Hematopoietic multipotent progenitor cell (in vitro differentiated cells): ENCODE data around the gene HAP1. TPM values are rescaled to one million over a fixed set of nuclear protein-coding genes. Genes with fewer than 3 reads are reported as not detected.
A peak's percentile ranks its signal among the peaks of the same experiment; 100 is the strongest.

Experiments
- DNase-seq, 3 donors: peaks; one replicate each; pipeline ENCODE4 v3.0.0-alpha.2; 2011 to 2015; ENCODE audit warnings: low read depth in 2 of 3, low spot score in 2 of 3
- total RNA-seq: library from RNA; depleted of rRNA; stranded (reverse); fragments of >200 nt; gene quantifications from one replicate; pipeline ENCODE4 v1.2.3, GENCODE V29; 2012

The HAP1 gene
- total RNA-seq, 1 donor: under 0.01 TPM

DNA sequence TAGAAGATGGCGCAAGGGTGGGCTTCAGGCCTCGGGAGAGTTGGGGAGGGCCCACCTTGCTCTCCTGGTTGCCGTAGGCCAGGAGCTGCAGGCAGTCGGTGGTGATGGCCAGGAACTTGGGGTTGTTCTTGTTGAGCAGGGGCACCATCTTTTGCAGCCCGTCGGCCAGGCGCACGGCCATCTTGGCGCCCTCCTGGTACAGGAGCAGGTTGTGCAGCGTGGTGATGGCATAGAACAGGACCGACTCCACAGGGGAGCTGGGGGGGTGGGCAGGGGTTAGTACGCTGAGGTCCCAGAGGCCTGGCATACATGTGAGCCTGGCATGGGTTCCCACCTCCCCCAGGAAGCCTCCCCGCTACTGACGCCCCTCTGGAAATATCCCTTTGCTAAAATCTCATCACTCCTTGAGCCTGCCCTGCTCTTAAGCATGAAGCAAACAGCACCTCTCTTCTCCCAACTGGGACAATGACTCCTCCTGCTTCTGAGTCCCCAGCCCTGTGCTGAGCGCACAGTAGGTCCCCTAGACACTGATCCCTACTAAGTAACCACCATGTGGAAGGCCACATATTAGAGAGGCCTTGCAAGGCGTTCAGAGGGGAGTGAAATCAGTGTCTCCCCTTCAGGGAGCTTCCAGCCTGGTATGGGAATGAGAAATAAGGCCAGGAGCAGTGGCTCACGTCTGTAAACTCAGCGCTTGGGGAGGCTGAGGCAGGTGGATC is 33.0 kb upstream of the HAP1 start:
- no peak for DNase-seq

DNA sequence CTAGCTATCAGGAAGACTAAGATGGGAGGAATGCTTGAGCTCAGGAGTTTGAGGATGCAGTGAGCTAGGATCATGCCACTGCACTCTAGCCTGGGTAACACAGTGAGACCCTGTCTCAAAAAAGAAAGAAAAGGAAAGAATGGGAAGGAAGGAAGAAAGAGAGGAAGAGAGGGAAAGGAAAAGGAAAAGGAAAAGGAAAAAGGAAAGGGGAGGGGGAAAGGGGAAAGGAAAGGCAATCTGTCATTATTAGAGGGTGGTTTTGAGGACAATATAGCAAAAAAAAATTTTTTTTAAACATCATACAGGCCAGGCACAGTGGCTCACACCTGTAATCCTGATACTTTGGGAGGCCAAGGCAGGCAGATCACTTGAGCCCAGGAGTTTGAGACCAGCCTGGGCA is 31.7 kb upstream of the HAP1 start:
- DNase-seq: no peak

DNA sequence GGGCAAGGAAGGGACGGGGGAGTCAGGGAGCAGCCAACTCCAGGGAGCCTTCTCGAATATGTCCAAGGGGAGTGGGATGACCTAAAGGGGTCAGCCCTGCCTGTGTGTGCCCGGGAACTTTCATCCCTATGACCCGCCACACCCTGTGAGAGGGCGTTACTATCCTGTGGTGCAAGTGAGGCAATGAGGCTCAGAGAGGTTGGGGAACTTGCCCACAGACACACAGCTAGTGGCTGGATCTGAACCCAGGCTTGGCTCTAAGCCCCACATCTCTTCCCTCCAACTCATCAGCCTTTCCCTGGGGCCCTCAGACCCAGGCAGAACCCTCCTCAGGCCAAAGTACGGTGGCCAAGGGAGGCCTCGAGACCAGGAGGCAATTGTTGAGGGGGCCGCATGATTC is 28.9 kb upstream of the HAP1 start:
- DNase-seq: no peak

DNA sequence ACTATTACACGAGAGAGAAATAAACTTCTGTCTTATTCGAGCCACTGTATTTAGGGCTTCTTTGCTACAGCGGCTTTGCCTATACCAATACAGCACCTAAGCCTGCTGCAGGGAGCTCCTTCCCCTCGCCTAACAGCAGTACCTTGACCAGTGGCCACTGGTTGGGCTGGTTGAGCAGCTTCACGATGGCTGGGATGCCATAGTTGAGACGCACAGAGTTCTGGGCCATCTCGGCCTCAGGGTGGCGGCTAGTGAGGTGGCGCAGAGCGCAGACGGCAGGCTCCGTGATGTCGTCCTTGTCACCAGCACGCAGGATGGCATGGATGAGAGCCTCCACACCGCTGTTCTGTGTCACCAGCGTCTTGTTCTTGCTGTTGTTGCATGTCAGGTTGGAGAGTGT is 28.4 kb upstream of the HAP1 start:
- DNase-seq: no peak

DNA sequence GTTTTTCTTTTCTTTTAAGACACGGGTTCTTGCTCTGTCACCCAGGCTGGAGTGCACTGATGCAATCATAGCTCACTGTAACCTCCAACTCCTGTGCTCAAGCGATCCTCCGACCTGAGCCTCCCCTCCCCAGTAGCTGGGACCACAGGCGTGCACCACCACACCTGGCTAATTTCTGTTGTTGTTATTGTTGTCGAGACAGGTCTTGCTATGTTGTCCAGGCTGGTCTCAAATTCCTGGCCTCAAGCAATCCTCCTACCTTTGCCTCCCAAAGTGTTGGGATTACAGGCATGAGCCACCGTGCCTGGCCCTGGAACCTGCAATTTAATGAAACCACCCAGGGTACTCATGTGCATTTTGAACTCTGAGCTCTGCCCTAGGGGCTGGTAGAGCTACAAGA is 27.9 kb upstream of the HAP1 start:
- DNase-seq: no peak

DNA sequence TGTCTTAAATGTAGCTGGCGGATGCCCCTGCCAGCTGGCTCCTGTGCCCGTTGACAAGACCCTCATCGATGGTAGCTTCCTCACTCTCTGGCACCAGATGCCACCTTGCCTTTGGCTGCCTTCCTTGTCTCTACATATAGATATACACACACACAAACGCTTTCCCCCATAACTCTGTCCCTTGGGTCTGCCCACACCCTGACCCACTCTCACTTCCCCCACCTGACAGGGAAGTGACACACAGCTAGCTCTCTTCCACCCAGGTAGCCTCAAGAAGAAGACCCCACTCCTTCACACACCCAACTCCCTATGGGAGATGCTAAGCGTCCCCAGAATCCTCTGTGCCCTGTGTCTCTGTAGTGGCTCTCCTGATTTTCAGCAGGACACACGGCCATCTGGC is 26.4 kb upstream of the HAP1 start:
- DNase-seq: no peak

DNA sequence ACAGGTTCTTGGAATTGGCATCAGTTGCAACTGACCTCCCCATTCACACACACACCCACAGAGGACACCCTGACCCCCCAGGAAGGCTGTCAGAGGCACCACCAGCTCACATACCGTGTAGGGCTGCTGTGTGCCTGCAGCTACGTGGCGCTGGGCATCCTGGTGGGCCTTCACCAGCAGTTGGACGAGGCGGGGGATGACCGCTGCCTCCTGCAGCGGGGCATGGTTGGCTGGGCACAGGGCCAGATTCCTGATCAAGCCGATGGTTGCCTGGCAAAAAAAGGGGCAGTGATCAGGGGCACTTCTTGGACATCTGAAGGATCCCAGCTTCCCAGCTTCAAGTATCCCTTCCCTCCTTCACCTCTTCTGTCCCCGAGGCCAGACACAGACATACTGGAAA is 24.2 kb upstream of the HAP1 start:
- DNase-seq: no peak

DNA sequence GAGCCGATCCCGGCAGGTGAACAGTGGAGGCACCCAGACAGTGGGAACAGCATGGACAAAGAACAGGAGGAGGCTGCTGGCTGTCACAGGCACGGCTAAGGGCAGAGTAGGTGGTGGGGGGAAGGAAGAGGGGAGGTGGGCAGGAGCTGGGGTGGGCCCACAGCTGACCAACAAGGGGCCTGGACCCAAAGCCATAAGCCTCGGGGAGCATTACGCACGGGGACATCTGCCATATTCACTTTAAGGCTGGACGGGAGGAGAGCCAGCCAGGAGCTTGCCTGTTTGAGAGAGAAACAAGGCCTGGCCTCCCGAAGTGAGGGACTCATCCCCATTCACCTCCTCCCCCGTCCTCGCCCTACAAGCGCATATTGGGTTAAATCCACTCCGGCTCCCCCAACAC is 19.6 kb upstream of the HAP1 start:
- no peak for DNase-seq

DNA sequence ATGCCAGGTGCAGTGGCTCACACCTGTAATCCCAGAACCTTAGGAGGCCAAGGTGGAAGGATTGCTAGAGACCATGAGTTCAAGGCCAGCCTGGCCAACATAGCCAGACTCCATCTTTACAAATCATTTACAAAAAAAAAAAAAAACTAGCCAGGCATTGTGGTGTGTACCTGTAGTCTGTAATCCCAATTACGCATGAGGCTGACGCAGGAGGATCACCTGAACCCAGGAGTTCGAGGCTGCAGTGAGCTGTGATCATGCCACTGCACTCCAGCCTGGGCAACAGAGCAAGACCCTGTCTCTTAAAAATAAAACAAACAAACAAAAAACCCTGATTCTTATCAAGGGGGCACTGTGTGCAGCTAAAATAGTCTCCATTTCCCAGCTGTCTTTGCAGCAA is 16.8 kb upstream of the HAP1 start:
- no peak for DNase-seq

DNA sequence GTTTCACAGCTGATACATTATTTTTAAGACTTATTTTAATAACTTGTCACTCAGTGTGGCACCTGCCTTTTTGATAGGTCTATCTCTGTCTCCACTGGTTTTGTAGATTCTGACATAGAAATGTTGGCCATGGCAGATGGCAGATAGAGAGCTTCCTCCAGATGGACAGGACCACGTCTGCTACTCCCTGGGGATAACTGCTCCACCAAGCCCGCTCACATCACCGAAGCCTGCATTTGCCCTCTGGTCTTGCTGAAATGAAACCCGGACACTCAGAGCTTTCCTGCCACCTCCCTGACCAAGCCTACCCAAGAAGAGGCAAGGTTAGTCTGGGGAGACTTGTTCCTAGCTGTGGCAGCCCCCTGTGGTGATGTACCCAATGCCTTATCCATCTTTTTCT is 16.4 kb upstream of the HAP1 start:
- no peak for DNase-seq

DNA sequence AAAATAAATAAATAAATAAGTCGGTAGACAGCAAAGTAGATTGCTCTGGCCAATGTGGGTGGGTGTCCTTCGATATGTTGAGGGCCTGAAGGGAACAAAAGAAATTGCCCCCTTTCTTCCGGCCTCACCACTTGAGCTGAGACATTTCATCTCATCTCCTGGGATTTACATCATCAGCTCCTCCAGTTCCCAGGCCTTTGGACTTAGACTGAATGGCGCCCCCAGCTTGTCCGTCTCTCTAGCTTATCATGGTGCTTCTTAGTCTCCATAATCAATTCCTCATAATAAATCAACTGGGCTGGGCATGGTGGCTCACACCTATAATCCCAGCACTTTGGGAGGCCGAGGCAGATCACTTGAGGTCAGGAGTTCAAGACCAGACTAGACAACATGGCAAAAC is 13.8 kb upstream of the HAP1 start:
- DNase-seq: no peak

DNA sequence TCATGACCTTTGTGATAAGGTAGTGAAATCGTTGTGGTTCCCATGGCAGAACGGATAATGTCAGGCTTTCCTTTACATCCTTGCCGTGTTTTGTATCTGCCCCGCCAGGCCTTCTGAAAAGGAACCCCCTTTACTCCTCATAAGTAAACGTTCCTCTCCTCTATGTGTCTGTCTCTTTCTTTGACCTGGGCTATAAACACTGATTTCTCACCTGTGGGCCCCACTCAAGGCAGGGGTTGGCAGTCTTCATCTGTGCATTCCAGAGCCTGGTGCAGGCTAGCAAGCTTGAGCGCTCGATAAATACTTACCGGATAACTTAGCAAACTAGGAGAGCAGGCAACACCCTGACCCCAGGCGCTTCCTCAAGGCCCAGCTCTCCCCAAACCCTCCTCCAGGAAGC is 7.3 kb upstream of the HAP1 start:
- no peak for DNase-seq

DNA sequence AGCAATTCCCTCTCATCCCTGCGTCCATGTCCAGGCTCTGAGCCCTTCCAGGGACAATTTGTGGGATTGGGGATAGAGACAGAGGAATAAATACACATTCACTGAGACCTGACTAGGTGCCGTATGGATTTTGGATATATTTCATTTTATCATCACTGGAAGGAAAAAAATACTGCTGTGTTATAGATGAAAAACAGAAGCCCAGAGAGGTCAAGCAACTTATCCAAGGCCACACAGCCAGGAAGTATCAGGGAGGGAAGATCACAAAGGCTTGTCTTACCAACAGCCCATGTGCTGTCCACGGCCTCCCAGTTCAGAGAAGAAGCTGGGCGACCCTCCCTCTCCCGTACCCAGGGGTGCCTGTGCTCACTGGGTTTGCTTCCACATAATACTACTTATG is 6.1 kb upstream of the HAP1 start:
- no peak for DNase-seq

DNA sequence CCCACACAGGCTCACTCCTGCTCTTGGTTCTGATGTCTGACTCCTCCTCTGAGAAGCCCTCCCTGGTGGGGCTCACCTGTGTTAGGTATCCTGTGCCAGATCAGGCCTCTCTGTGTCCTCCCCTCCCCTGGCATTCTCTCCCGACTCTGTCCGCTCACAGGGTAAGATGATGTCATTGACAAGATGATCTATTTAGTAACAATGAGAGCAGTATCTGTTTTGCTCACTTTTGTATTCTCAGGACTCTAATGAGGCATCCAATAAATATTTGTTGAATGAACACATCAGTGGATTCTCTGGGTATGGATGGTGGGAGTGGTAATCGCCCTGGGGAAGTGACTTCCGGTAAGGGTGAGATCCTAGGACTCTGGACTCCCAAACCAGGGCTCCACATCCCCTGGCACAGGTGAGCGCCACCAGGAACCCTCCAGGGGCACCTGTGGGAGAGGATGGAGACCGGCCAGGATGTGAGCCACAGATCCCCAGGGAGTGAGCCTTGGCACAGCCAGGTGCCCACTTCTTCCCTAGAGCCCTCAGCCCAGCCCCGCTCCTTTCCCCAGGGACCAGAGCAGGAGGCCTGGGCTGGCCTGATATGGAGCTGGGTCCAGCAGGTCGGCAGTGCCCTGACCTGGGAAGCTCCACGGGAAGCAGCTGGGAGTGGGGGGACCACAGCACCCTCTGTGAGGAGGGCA is 5.4 kb upstream of the HAP1 start:
- DNase-seq: no peak

DNA sequence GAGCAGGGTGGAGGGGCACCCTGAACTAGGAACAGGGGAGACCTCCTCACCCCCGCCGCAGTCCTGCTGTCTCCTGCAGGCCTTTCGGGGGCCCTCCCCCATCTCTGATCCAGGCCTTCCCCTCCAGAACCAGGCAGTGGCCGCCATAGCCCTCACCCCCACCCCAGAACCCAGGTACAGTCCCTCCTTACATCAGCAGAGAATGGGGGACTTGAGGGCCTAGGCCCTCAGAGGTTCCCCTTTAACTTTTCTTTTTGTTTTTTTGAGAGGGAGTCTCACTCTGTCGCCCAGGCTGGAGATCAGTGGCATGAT is 4.3 kb upstream of the HAP1 start:
- no peak for DNase-seq

DNA sequence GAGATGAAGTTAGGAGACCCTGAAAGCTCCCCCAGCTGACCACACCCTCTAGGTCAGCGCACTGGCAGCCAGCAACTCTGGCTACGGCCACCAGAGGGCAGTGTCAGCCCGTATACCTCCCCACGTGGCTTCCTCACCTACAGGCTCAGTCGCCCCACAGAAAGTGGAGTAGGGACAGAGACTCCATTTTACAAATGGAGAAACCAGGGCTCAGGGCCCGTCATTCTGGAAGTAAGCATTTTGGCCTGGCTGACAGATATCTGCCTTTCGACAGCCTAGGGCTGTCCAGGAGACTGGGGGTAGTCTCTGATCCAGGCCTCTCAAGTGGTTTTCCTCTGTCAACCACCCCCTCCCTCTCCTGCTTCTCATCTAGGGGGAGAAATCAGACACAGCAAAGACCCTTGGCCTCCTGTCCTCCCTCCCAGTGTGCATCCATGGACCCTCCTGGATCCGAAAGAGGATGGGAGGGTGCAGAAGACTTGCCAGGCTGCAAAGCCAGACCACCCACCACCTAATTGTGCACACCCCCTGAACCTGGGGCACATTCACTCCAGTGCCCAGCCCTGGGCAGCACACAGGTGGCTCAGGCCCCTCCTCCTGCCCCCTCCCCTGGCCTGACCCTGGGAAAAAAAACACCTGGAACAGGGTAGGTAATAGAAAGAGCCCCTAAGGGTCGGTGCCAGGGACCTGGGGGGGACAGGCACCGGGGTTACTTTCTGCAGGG is 3.8 kb upstream of the HAP1 start:
- peak; percentile 73 to 85 (median 76) for DNase-seq

DNA sequence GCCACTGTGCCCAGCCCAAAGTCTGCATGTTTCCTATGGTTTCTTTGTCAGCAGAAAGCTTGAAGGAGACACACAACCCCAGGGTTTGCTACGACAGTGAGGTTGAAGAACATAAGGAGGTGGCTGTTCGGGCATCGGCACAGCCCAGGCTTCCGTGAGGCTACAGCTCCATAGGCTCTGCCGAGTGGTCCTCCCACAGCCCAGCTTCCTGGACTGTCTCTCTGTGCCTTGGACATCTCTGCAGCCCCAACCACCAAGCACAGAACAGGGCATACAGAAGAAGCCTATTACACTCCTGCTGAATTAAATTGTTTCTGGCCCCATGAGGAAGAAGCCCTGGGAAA is 3.2 kb upstream of the HAP1 start:
- DNase-seq: no peak

DNA sequence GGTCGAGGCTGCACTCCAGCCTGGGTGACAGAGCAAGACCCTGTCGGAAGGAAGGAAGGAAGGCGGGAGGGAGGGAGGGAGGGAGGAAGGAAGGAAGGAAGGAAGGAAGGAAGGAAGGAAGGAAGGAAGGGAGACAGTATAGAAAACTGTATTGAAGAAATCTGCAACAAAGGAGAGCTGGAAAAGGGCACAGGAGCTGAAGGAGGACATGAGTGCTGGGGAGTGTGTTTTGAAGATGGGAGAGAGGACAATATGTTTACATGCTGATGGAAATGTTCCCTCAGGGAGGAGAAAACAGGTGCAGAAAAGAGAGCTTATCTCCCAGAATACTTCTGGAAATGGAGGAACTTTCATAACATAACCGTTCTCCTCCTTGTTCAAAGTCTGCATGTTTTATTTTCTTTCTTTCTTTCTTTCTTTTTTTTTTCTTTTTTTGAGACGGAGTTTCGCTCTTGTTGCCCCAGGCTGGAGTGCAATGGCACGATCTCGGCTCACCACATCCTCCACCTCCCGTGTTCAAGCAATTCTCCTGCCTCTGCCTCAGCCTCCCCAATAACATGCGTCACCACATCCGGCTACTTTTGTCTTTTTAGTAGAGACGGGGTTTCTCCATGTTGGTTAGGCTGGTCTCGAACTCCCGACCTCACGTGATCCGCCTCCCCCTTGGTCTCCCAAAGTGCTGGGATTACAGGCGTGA is 2.7 kb upstream of the HAP1 start:
- no peak for DNase-seq

DNA sequence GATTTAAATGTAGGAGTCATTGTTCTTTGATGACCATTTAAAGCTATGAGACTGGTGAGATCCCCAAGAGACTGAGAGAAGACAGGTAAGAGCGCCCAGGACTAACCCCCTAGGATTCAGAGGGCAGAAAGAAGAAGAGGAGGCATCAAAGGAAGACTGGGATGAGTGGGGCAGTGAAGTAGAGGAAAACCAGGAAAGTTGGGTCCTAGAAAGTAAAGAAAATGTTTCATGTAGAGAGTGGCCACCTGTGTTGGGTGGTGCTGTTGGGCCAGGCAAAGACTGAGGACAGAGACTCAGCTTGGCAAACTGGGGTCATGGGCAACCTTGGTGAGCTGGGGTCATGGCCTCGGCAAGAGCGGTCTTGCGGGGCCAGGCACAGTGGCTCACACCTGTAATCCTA is 1.3 kb upstream of the HAP1 start:
- DNase-seq: no peak

DNA sequence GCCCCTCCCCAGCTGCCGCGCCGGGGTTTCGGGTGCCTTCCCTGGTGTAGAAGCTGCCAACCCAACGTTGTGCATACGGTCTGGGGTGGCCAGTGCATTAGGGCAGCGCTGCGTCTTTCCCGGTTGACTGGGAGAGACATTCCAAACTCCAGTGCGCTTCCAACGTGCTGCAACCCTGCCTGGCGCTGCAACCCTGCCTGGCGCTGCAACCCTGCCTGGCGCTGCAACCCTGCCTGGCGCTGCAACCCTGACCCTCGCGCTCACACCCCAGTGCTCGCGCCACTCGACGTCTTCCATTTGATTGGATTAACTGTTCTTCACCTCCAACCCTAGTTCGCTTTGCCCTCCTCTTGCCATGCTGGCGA is 488 bp upstream of the HAP1 start:
- no peak for DNase-seq

DNA sequence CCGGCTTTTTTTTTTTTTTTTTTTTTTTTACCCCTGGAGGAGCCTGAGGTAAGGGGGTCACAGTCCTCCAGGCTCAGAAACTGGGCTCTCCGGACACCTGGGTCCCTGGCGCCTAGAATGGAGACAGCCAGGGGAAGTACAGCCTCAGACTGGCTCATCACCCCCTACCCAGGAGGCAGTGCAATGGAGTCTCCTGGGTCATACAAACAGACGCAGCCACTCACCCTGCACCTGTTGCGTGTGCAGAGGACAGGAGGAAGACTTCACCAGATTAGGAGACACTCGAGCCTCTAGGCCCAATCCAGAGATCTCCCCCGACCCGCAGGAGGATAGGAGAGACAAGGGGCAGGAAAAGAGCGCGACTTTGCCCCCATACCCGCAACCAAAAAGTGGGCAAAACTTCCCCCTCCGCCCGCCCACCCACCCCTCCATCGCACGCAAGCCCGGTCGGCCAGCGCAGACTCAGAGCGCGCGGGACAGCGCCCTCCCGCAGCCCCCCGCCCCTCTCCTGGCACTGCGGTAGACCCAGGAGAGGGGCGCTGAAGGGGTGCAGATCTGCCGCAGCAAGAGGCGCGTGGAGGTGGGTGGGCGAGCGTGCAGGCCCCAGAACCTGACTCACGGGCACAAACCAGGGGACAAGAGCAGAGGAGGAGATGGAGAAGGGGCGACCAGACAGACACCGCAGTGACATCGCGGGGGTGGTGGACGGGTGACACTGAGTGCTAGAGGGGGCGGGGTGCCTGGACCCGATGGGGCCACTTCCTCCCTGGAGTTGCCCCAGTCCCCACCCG is 900 bp downstream of the HAP1 start:
- peak in 1 of 3 donors; percentile 25 for DNase-seq
